ENCODE results near the gene SGPP2.

- TF ChIP-seq CTCF (conservative IDR thresholded peaks at IDR 0.05) (no peak), EZH2 (IDR thresholded peaks at IDR 0.05; ENCODE audit: low read depth) (no peak)
These were observed 32.2 kb downstream of the SGPP2 start for GRCh38 chr2:222456479-222457077.

Data from PC-9 (cell line).